ENCODE results near the gene TIMM23. TPM values are rescaled to one million over a fixed set of nuclear protein-coding genes. Genes with fewer than 3 reads are reported as not detected.

TIMM23 gene
- total RNA-seq, 1 experiment from 2014 or later, result 70.1 TPM

- DNase-seq (ENCODE audit: low read depth, low spot score) (no peak), ATAC-seq (no peak)
- no peaks in the 10 kb centered on the region for H3K9me3 ChIP-seq (ENCODE audit: control insufficient read depth in 1 of 2, insufficient read depth in 1 of 2, low read depth in 1 of 2, low read length in 2 of 2)
- H3K27me3 ChIP-seq (ENCODE audit: insufficient read depth, low read length), result no peaks in the 10 kb centered on the region
- H3K4me2 ChIP-seq (ENCODE audit: low read length), result no peak overlapping the region
- no peaks in the 10 kb centered on the region for H3K9me2 ChIP-seq (ENCODE audit: insufficient read depth)
- H3K4me1 ChIP-seq (ENCODE audit: control insufficient read depth in 1 of 2, insufficient read depth in 2 of 2, low read length in 2 of 2), result peaks cover 27 to 47% of the 10 kb centered on the region in 2 experiments
- H3K4me3 ChIP-seq (replicated peaks in 1 of 2; ENCODE audit: low read depth in 1 of 2, low read length in 2 of 2), result no peak overlapping the region
- no peak overlapping the region for H2AFZ ChIP-seq (ENCODE audit: low read depth, low read length, poor library complexity, severe bottlenecking)
- H3K79me2 ChIP-seq (ENCODE audit: insufficient read depth, low read length), result peaks cover 94% of the 10 kb centered on the region
- H3K27ac ChIP-seq (ENCODE audit: low read depth, low read length), result no peak overlapping the region
- no TSS peak for BruUV-seq (replicated peaks)
- peaks cover 9% of the 10 kb centered on the region; the same call in 1 of the 2 replicates for H4K20me1 ChIP-seq (ENCODE audit: insufficient read depth)
- H3K9ac ChIP-seq (ENCODE audit: low read length), result no peak overlapping the region
- RAD21 ChIA-PET (ENCODE audit: low non-redundant PET in 1 of 2, low total read pairs in 2 of 2, uncharacterized antibody in 2 of 2, unreplicated experiment in 2 of 2), result no interaction called here
- H3K36me3 ChIP-seq (ENCODE audit: control insufficient read depth in 1 of 2, insufficient read depth in 2 of 2, low read length in 2 of 2), result no peaks in the 10 kb centered on the region
- CTCF ChIA-PET, result no interaction called here
- POLR2A ChIA-PET, result no interaction called here
- no peak for TF ChIP-seq EZH2phosphoT487 (IDR thresholded peaks at IDR 0.05; ENCODE audit: borderline replicate concordance)
- no peak for TF ChIP-seq CBX3 (IDR thresholded peaks at IDR 0.05; ENCODE audit: low read depth)
- no peak for TF ChIP-seq TCF7L2 (IDR thresholded peaks at IDR 0.05; ENCODE audit: borderline replicate concordance, extremely low read depth, insufficient read depth, insufficient read length)
- TF ChIP-seq POLR2AphosphoS5 (IDR thresholded peaks at IDR 0.05; ENCODE audit: low read depth, low read length), result no peak
- TF ChIP-seq SIN3A (IDR thresholded peaks at IDR 0.05; ENCODE audit: low read depth), result no peak
- intact Hi-C loops (cut with micrococcal nuclease), result loop anchor here (5.0 kb wide), 1 partner anchor 773 kb away; no protein-coding TSS in a partner anchor
These were observed 52.7 kb downstream of the TIMM23 start for GRCh38 chr10:46024948-46025347.

DNA sequence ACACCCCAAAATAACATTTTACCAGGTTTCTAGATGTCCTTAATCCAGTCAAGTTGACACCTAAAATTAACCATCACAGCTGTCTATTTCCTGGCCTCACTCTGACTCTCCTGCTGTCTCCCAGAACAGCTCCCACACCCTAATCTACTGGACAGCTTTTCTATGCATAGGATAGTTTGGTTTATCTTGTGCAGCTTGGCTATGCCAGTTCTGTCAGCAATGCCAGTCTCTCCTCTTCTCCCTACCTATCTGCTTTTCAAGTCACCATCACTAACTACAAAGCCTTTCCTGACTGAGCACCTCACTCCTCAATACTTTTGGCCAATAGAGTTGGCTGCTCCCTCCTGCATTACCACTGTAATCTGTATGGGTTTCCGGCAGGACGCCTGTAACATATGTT, 53.1 kb downstream of the TIMM23 start:
- Histone ChIP-seq H3K4me3 (replicated peaks in 1 of 2; ENCODE audit: low read depth in 1 of 2, low read length in 2 of 2) (no peak overlapping the region), H3K9me3 (ENCODE audit: control insufficient read depth in 1 of 2, insufficient read depth in 1 of 2, low read depth in 1 of 2, low read length in 2 of 2) (no peaks in the 10 kb centered on the region), H3K27me3 (ENCODE audit: insufficient read depth, low read length) (no peaks in the 10 kb centered on the region), H3K4me2 (ENCODE audit: low read length) (no peak overlapping the region), H3K9ac (ENCODE audit: low read length) (no peak overlapping the region), H3K27ac (ENCODE audit: low read depth, low read length) (no peak overlapping the region), H3K36me3 (ENCODE audit: control insufficient read depth in 1 of 2, insufficient read depth in 2 of 2, low read length in 2 of 2) (no peaks in the 10 kb centered on the region), H2AFZ (ENCODE audit: low read depth, low read length, poor library complexity, severe bottlenecking) (no peak overlapping the region), H4K20me1 (ENCODE audit: insufficient read depth) (peaks cover 9% of the 10 kb centered on the region; the same call in 1 of the 2 replicates), H3K79me2 (ENCODE audit: insufficient read depth, low read length) (peaks cover 93% of the 10 kb centered on the region), H3K4me1 (ENCODE audit: control insufficient read depth in 1 of 2, insufficient read depth in 2 of 2, low read length in 2 of 2) (peaks cover 27 to 47% of the 10 kb centered on the region in 2 experiments), H3K9me2 (ENCODE audit: insufficient read depth) (no peaks in the 10 kb centered on the region)
- intact Hi-C loops (cut with micrococcal nuclease), result loop anchor here (5.0 kb wide), 1 partner anchor 773 kb away; no protein-coding TSS in a partner anchor
- ChIA-PET CTCF (no interaction called here), RAD21 (ENCODE audit: low non-redundant PET in 1 of 2, low total read pairs in 2 of 2, uncharacterized antibody in 2 of 2, unreplicated experiment in 2 of 2) (no interaction called here), POLR2A (no interaction called here)
- TF ChIP-seq JUND (IDR thresholded peaks at IDR 0.05), result no peak
- no peak for TF ChIP-seq SIN3A (IDR thresholded peaks at IDR 0.05; ENCODE audit: low read depth)
- no peak for TF ChIP-seq POLR2A (IDR thresholded peaks at IDR 0.05; ENCODE audit: borderline replicate concordance, extremely low read depth, insufficient read depth, insufficient read length)
- TF ChIP-seq TCF7L2 (IDR thresholded peaks at IDR 0.05; ENCODE audit: borderline replicate concordance, extremely low read depth, insufficient read depth, insufficient read length), result no peak
- no peak for TF ChIP-seq EZH2 (IDR thresholded peaks at IDR 0.05)
- no peak for TF ChIP-seq RAD21 (IDR thresholded peaks at IDR 0.05; ENCODE audit: low read depth)
- no peak for TF ChIP-seq CEBPB (IDR thresholded peaks at IDR 0.05; ENCODE audit: low read depth)
- TF ChIP-seq ELF1 (IDR thresholded peaks at IDR 0.05; ENCODE audit: borderline replicate concordance, low read depth), result no peak
- no peak for TF ChIP-seq POLR2AphosphoS5 (IDR thresholded peaks at IDR 0.05; ENCODE audit: low read depth, low read length)
- ATAC-seq (no peak), DNase-seq (ENCODE audit: low read depth, low spot score) (no peak)
- BruUV-seq (replicated peaks), result no TSS peak
